Hepatocyte (in vitro differentiated cells): ENCODE measurements around the gene UQCR10. TPM values are rescaled to one million over a fixed set of nuclear protein-coding genes. Genes with fewer than 3 reads are reported as not detected.
A peak's percentile ranks its signal among the peaks of the same experiment; 100 is the strongest.

Source experiments
- DNase-seq: peaks from one replicate; pipeline ENCODE4 v3.0.0-alpha.2; 2016; ENCODE audit warnings: low spot score
- H2AFZ ChIP-seq: fragments of 200-600 bp; sonication (generic); 2 replicates; pipeline ENCODE4 v1.6.0; 2016; ENCODE audit warnings: antibody characterized with exemption, mild to moderate bottlenecking
- H3K27ac ChIP-seq: fragments of 200-600 bp; sonication (generic); 2 replicates; pipeline ENCODE4 v1.5.1; 2016; ENCODE audit warnings: mild to moderate bottlenecking
- H3K27me3 ChIP-seq: fragments of 200-600 bp; sonication (generic); 2 replicates; pipeline ENCODE4 v1.6.1; 2016
- H3K36me3 ChIP-seq: fragments of 200-600 bp; sonication (generic); replicated peaks from 2 replicates; pipeline ENCODE4 v1.5.1; 2016; ENCODE audit warnings: low read depth; ENCODE audit not compliant: insufficient read depth
- H3K4me1 ChIP-seq: fragments of 200-600 bp; sonication (generic); 2 replicates; pipeline ENCODE4 v1.5.1; 2016; ENCODE audit warnings: mild to moderate bottlenecking, moderate library complexity; ENCODE audit not compliant: insufficient read depth
- H3K4me2 ChIP-seq: fragments of 200-600 bp; sonication (generic); 2 replicates; pipeline ENCODE4 v1.6.0; 2016
- H3K4me3 ChIP-seq: fragments of 200-600 bp; sonication (generic); 2 replicates; pipeline ENCODE4 v1.5.1; 2016; ENCODE audit warnings: mild to moderate bottlenecking
- H3K79me2 ChIP-seq: fragments of 200-600 bp; sonication (generic); 2 replicates; pipeline ENCODE4 v1.6.0; 2017; ENCODE audit warnings: mild to moderate bottlenecking
- H3K9me2 ChIP-seq: fragments of 200-600 bp; sonication (generic); replicated peaks from 2 replicates; pipeline ENCODE4 v1.6.0; 2017; ENCODE audit warnings: mild to moderate bottlenecking; ENCODE audit not compliant: insufficient read depth
- H3K9me3 ChIP-seq: fragments of 200-600 bp; sonication (generic); 2 replicates; pipeline ENCODE4 v1.5.1; 2016; ENCODE audit warnings: low read depth, mild to moderate bottlenecking
- H4K20me1 ChIP-seq: fragments of 200-600 bp; sonication (generic); 2 replicates; pipeline ENCODE4 v1.6.0; 2016; ENCODE audit warnings: mild to moderate bottlenecking; ENCODE audit not compliant: insufficient read depth, poor library complexity, severe bottlenecking
- CTCF ChIP-seq: fragments of 200-600 bp; sonication (generic); IDR thresholded peaks from 2 replicates; pipeline ENCODE4 v1.5.1; 2016; ENCODE audit warnings: antibody characterized with exemption, mild to moderate bottlenecking; ENCODE audit not compliant: poor library complexity
- EZH2 ChIP-seq: fragments of 200-600 bp; sonication (generic); IDR thresholded peaks from 2 replicates; pipeline ENCODE4 v1.6.1; 2016; ENCODE audit warnings: antibody characterized with exemption, mild to moderate bottlenecking, borderline replicate concordance
- EZH2phosphoT487 ChIP-seq: fragments of 200-600 bp; sonication (generic); IDR thresholded peaks from one replicate; pipeline ENCODE4 v1.6.1; 2018; ENCODE audit warnings: antibody characterized with exemption, mild to moderate bottlenecking, low read depth, moderate library complexity; ENCODE audit not compliant: unreplicated experiment, severe bottlenecking
- WGBS: methylation state at CpG from one replicate; pipeline ENCODE4 v1.1.6; 2016; ENCODE audit warnings: low lambda C conversion rate; ENCODE audit errors: missing lambda C conversion rate; 5-methylcytosine and 5-hydroxymethylcytosine counted together
- polyA plus RNA-seq: library from polyadenylated mRNA; unstranded; fragments of >200 nt; fragmentation: Nextera tagmentation; extraction: Ambion mirVana; gene quantifications from 2 replicates; pipeline ENCODE4 v1.2.1, GENCODE V29; 2016
- total RNA-seq: library from RNA; depleted of rRNA; stranded (reverse); fragments of >200 nt; gene quantifications from 2 replicates; pipeline ENCODE4 v1.2.3, GENCODE V29; 2014

Gene UQCR10
- total and polyA plus RNA-seq, 2 experiments from 2014 or later: 122 to 414 TPM

GRCh38 chr22:29780748-29781676, 13.8 kb downstream of the UQCR10 start:
- H3K36me3 ChIP-seq: no peaks in the 10 kb centered on the region
- no peak for TF ChIP-seq EZH2
- TF ChIP-seq CTCF: no peak
- TF ChIP-seq EZH2phosphoT487: no peak
- no peak for DNase-seq
- H3K4me2 ChIP-seq: no peak overlapping the region
- H3K79me2 ChIP-seq: no peaks in the 10 kb centered on the region
- H3K27me3 ChIP-seq: no peaks in the 10 kb centered on the region
- no peaks in the 10 kb centered on the region for H4K20me1 ChIP-seq
- peaks cover 21% of the 10 kb centered on the region for H3K4me1 ChIP-seq
- H3K9me2 ChIP-seq: no peaks in the 10 kb centered on the region
- no peak overlapping the region for H2AFZ ChIP-seq
- H3K9me3 ChIP-seq: no peaks in the 10 kb centered on the region
- 58% methylated on average over 8 of the region's 8 CpGs for WGBS
- no peak overlapping the region for H3K4me3 ChIP-seq
- H3K27ac ChIP-seq: peak overlapping the region; percentile 52

- peak; percentile 42 for DNase-seq
- H3K36me3 ChIP-seq: no peaks in the 10 kb centered on the region
- no peaks in the 10 kb centered on the region for H3K27me3 ChIP-seq
- no peak overlapping the region for H2AFZ ChIP-seq
- TF ChIP-seq CTCF (no peak), EZH2phosphoT487 (no peak), EZH2 (no peak)
- no peak overlapping the region for H3K4me2 ChIP-seq
- H3K4me1 ChIP-seq: peaks cover 21% of the 10 kb centered on the region
- no peaks in the 10 kb centered on the region for H3K9me2 ChIP-seq
- H4K20me1 ChIP-seq: no peaks in the 10 kb centered on the region
- no peaks in the 10 kb centered on the region for H3K9me3 ChIP-seq
- peak overlapping the region; percentile 52 for H3K27ac ChIP-seq
- 93% methylated on average over 7 of the region's 7 CpGs for WGBS
- H3K4me3 ChIP-seq: no peak overlapping the region
- H3K79me2 ChIP-seq: no peaks in the 10 kb centered on the region
Observed at GRCh38 chr22:29782061-29782845, 15.1 kb downstream of the UQCR10 start.

- DNase-seq: no peak
- Histone ChIP-seq H3K27ac (peak overlapping the region; percentile 8), H3K9me2 (no peaks in the 10 kb centered on the region), H3K4me1 (peaks cover 21% of the 10 kb centered on the region), H2AFZ (no peak overlapping the region), H3K9me3 (no peaks in the 10 kb centered on the region), H3K27me3 (no peaks in the 10 kb centered on the region), H4K20me1 (no peaks in the 10 kb centered on the region), H3K79me2 (no peaks in the 10 kb centered on the region), H3K36me3 (no peaks in the 10 kb centered on the region), H3K4me2 (peak overlapping the region; percentile 23), H3K4me3 (no peak overlapping the region)
- TF ChIP-seq CTCF (no peak), EZH2phosphoT487 (no peak), EZH2 (no peak)
- 65% methylated on average over 9 of the region's 9 CpGs for WGBS
Observed at GRCh38 chr22:29784451-29785361, 17.5 kb downstream of the UQCR10 start.
